Spleen (tissue), 11 donors: ENCODE data around the gene PLEKHM3. TPM values are rescaled to one million over a fixed set of nuclear protein-coding genes. Genes with fewer than 3 reads are reported as not detected.

ENCODE experiments used
- DNase-seq: peaks from one replicate; pipeline ENCODE4 v3.0.0-alpha.2; 2020
- H3K27ac ChIP-seq, 8 donors: fragments of 200-600 bp; sonication (generic) in 7 of 8; 1 replicate in 4 of 8; 2 replicates in 4 of 8; pipeline versions ENCODE4 v1.5.0 to v1.8.0; 2016 to 2021; ENCODE audit warnings: inconsistent platforms in 4 of 8, mild to moderate bottlenecking in 4 of 8, moderate library complexity in 1 of 8
- H3K27me3 ChIP-seq, 7 donors: fragments of 200-600 bp; sonication (generic) in 6 of 7; replicated peaks in 1 of 7; 1 replicate in 4 of 7; 2 replicates in 3 of 7; pipeline versions ENCODE4 v1.5.0 to v1.8.0; 2016 to 2021; ENCODE audit warnings: inconsistent platforms in 3 of 7, mild to moderate bottlenecking in 1 of 7
- H3K36me3 ChIP-seq, 6 donors: fragments of 200-600 bp; sonication (generic) in 5 of 6; 1 replicate in 4 of 6; 2 replicates in 2 of 6; pipeline versions ENCODE4 v1.5.0 to v1.8.0; 2016 to 2021; ENCODE audit warnings: inconsistent platforms in 2 of 6
- H3K4me1 ChIP-seq, 6 donors: fragments of 200-600 bp; sonication (generic) in 5 of 6; 1 replicate in 3 of 6; 2 replicates in 3 of 6; pipeline versions ENCODE4 v1.5.0 to v1.8.0; 2016 to 2021; ENCODE audit warnings: inconsistent platforms in 3 of 6
- H3K4me3 ChIP-seq, 8 donors: fragments of 200-600 bp; sonication (generic) in 7 of 8; 1 replicate in 4 of 8; 2 replicates in 4 of 8; pipeline versions ENCODE4 v1.5.0 to v1.8.0; 2016 to 2021; ENCODE audit warnings: inconsistent platforms in 4 of 8, mild to moderate bottlenecking in 4 of 8, moderate library complexity in 2 of 8
- H3K9me3 ChIP-seq, 8 donors: fragments of 200-600 bp; sonication (generic) in 7 of 8; 1 replicate in 4 of 8; 2 replicates in 4 of 8; pipeline versions ENCODE4 v1.5.0 to v1.8.0; 2016 to 2021; ENCODE audit warnings: inconsistent platforms in 4 of 8
- POLR2A ChIP-seq, 3 donors: fragments of 450-650 bp; IDR thresholded peaks; one replicate each; pipeline ENCODE4 v1.5.1; 2017; ENCODE audit warnings: antibody characterized with exemption in 3 of 3, mild to moderate bottlenecking in 1 of 3
- POLR2AphosphoS5 ChIP-seq, 3 donors: sonication (generic); formaldehyde crosslinking; IDR thresholded peaks; one replicate each; pipeline ENCODE4 v1.5.1; 2017; ENCODE audit warnings: antibody characterized with exemption in 3 of 3
- WGBS, 5 donors: extraction: QIAGEN DNeasy Blood & Tissue Kit in 3 of 5; methylation state at CpG; one replicate each; pipeline versions ENCODE4 v1.1.5 to v1.1.7; 2013 to 2018; 5-methylcytosine and 5-hydroxymethylcytosine counted together
- intact Hi-C: fragments of 100-400 bp; cut with DNase I; formaldehyde crosslinking; loops from one replicate; pipeline ENCODE4 v1.15.0; 2023; ENCODE audit warnings: low total_unique reads
- polyA plus RNA-seq, 3 donors: library from polyadenylated mRNA; stranded (reverse); fragments of 200-250 nt; gene quantifications; one replicate each; pipeline ENCODE4 v1.2.1, GENCODE V29; 2013
- total RNA-seq, 7 donors: library from RNA; depleted of rRNA in 3 of 7; stranded (reverse); fragments of >200 nt in 3 of 7; fragmentation: NEBNext Ultra II Directional in 4 of 7; extraction: Animal tissue kit (Norgen Biotek cat#: 25700) in 4 of 7; gene quantifications; one replicate each; pipeline versions ENCODE4 v1.1.0 to v1.2.1, GENCODE V29; 2016 to 2021
- TF ChIP-seq, protein P1 (sequence below), 11 experiments: fragments of 200-600 bp in 7 of 11; fragments of 450-650 bp in 4 of 11; sonication (generic) in 4 of 11; IDR thresholded peaks in 8 of 11; conservative IDR thresholded peaks in 3 of 11; 1 replicate in 7 of 11; 2 replicates in 4 of 11; pipeline versions ENCODE4 v1.4.0 to v1.8.0; 2016 to 2021; ENCODE audit warnings: antibody characterized with exemption in 11 of 11, inconsistent platforms in 4 of 11, mild to moderate bottlenecking in 1 of 11
- donor health status: healthy with polysubstance abuse.
- donor health status: DM: no; HTN: no; CAD: no; lungs with moderate emphysema.
- donor health status: DM: no; HTN: no; CAD: no.
- donor health status: Bipolar disorder and iron deficiency.
- donor health status: healthy.
- donor health status: DM: no; HTN: no; CAD: no.
- donor health status: DM: yes; HTN: yes; CAD: no.

Gene PLEKHM3
- total and polyA plus RNA-seq, 10 donors = 2.4 to 24.3 (median 18.3) TPM

DNA sequence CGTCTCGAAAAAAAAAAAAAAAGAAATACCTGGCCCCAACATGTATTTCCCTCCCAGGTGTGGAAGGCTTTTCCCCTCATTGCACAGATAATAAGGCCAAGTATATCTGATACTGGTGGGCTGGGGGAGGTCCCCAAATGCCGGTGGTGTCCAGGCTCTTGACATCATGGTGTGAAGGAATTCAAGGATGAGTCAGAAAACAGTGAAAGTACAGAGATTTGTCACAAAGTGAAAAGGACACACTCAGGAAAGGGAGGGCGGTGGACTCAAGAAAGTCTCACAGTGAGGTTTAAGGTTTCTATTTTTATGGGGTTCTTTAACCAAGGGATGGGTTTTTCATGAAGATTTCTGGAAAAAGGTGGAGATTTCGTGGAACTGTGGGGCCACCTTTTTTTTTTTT, 217.8 kb downstream of the PLEKHM3 start:
- WGBS, 5 donors = 77 to 88% (median 81%) methylated on average over 5 of the region's 5 CpGs
- Histone ChIP-seq H3K27ac (no peak overlapping the region), H3K27me3 (no peaks in the 10 kb centered on the region), H3K36me3 (no peaks in the 10 kb centered on the region), H3K4me3 (no peak overlapping the region), H3K4me1 (peaks cover 0 to 16% (median 9%) of the 10 kb centered on the region in 6 donors), H3K9me3 (no peaks in the 10 kb centered on the region)
- DNase-seq = no peak
- no peak for TF ChIP-seq POLR2A (IDR thresholded peaks at IDR 0.05)
- TF ChIP-seq, protein P1, sequence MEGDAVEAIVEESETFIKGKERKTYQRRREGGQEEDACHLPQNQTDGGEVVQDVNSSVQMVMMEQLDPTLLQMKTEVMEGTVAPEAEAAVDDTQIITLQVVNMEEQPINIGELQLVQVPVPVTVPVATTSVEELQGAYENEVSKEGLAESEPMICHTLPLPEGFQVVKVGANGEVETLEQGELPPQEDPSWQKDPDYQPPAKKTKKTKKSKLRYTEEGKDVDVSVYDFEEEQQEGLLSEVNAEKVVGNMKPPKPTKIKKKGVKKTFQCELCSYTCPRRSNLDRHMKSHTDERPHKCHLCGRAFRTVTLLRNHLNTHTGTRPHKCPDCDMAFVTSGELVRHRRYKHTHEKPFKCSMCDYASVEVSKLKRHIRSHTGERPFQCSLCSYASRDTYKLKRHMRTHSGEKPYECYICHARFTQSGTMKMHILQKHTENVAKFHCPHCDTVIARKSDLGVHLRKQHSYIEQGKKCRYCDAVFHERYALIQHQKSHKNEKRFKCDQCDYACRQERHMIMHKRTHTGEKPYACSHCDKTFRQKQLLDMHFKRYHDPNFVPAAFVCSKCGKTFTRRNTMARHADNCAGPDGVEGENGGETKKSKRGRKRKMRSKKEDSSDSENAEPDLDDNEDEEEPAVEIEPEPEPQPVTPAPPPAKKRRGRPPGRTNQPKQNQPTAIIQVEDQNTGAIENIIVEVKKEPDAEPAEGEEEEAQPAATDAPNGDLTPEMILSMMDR (IDR thresholded peaks at IDR 0.05 in 8 of 11, conservative IDR thresholded peaks at IDR 0.05 in 3 of 11) = no peak
- no peak for TF ChIP-seq POLR2AphosphoS5 (IDR thresholded peaks at IDR 0.05)
- intact Hi-C loops = no loop called here

DNA sequence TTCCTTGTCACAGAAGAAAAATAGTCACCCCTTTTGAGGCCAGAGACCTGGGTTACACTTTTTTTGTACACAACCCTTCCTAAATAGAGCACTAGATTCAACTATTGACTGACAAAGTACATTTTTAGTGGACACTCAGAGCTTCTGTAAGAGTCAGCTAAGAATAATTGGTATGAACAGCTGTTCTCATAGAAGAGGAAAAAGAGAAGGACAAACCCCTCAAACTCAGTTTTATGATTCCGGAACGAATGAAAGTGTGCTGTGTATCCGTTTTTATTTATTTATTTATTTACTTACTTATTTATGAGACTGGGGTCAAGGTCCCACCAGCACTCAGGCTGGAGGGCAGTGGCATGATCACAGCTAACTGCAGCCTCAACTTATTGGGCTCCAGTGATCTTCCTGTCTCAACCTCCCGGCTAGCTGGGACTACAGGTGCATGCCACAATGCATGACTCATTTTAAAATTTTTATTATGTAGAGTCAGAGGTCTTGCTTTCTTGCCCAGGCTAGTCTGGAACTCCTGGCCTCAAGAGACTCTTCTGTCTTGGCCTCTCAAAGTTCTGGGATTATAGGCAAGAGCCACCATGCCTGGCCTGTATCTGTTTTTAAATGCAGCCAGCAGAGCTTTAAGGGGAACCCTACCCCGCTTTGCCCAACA, 219.6 kb downstream of the PLEKHM3 start:
- no peak for DNase-seq
- H3K27me3 ChIP-seq = no peaks in the 10 kb centered on the region
- H3K4me3 ChIP-seq = no peak overlapping the region
- intact Hi-C loops = no loop called here
- H3K4me1 ChIP-seq = peaks cover 0 to 9% (median 5%) of the 10 kb centered on the region in 6 donors
- H3K36me3 ChIP-seq = no peaks in the 10 kb centered on the region
- no peaks in the 10 kb centered on the region for H3K9me3 ChIP-seq
- H3K27ac ChIP-seq = no peak overlapping the region
- 69 to 88% (median 75%) methylated on average over 5 of the region's 5 CpGs for WGBS, 5 donors
- TF ChIP-seq POLR2A (IDR thresholded peaks at IDR 0.05) (no peak), POLR2AphosphoS5 (IDR thresholded peaks at IDR 0.05) (no peak)
- TF ChIP-seq, protein P1 (IDR thresholded peaks at IDR 0.05 in 8 of 11, conservative IDR thresholded peaks at IDR 0.05 in 3 of 11) = no peak

DNA sequence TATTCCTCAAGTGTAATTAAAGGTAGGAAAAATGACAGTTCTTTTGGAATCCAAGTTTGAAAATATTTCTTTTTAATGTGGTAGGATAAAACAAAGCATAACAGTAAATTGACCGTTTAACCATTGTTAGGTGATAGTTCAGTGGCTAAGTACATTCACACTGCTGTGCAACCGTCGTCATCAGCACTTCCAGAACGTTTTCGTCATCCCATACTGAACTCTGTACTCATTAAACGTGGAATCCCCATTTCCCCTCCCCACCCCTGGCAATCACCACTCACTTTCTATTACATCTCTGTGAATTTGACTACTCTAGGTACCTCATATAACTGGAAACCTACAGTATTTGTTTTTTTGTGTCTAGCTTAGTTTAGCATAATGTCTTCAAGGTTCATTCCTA, 222.7 kb downstream of the PLEKHM3 start:
- DNase-seq = no peak
- H3K36me3 ChIP-seq = no peaks in the 10 kb centered on the region
- TF ChIP-seq POLR2A (IDR thresholded peaks at IDR 0.05) (no peak), POLR2AphosphoS5 (IDR thresholded peaks at IDR 0.05) (no peak)
- TF ChIP-seq, protein P1 (IDR thresholded peaks at IDR 0.05 in 8 of 11, conservative IDR thresholded peaks at IDR 0.05 in 3 of 11) = no peak
- intact Hi-C loops = no loop called here
- H3K9me3 ChIP-seq = no peaks in the 10 kb centered on the region
- WGBS, 5 donors = 77 to 90% (median 79%) methylated on average over 6 of the region's 6 CpGs
- no peak overlapping the region for H3K27ac ChIP-seq
- no peaks in the 10 kb centered on the region for H3K4me1 ChIP-seq
- H3K4me3 ChIP-seq = no peak overlapping the region
- no peaks in the 10 kb centered on the region for H3K27me3 ChIP-seq

DNA sequence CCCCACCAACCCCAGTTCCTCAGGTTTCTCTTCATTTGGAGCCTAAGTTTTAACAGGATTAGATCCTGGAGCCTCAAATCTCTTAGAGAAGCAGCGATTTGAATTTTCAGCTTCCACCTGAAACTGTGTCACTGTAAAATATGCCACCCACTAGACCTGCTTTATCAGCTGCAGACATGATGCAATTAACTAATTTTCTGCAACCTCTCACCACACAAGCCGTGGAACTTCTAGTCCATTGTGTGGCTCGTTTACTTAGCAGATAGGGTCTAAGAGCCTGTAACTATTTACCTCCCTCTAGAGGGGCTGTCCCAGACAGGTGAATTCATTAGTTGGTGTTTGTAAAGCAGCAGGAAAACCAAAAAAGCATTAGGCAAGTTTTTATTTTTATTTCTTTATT, 224.1 kb downstream of the PLEKHM3 start:
- no peaks in the 10 kb centered on the region for H3K4me1 ChIP-seq
- intact Hi-C loops = no loop called here
- no peak overlapping the region for H3K27ac ChIP-seq
- 31 to 46% (median 38%) methylated on average over 3 of the region's 3 CpGs for whole genome bisulfite sequencing, 5 donors
- TF ChIP-seq POLR2A (IDR thresholded peaks at IDR 0.05) (no peak), POLR2AphosphoS5 (IDR thresholded peaks at IDR 0.05) (no peak)
- TF ChIP-seq, protein P1 (IDR thresholded peaks at IDR 0.05 in 8 of 11, conservative IDR thresholded peaks at IDR 0.05 in 3 of 11) = no peak
- no peaks in the 10 kb centered on the region for H3K9me3 ChIP-seq
- H3K27me3 ChIP-seq = no peaks in the 10 kb centered on the region
- DNase-seq = no peak
- H3K36me3 ChIP-seq = no peaks in the 10 kb centered on the region
- H3K4me3 ChIP-seq = no peak overlapping the region
